HepG2 (cell line): ENCODE measurements around the gene CD276.

Experiments
- EZH2 ChIP-seq: conservative IDR thresholded peaks from 2 replicates; pipeline ENCODE4 v1.6.1; 2012; ENCODE audit warnings: mild to moderate bottlenecking, low read depth, low read length, moderate library complexity
- ZNF142 ChIP-seq: sonication (generic); formaldehyde crosslinking; IDR thresholded peaks from 2 replicates; pipeline ENCODE4 v1.4.0; 2020; ENCODE audit warnings: missing genetic modification reagents
- ZNF558 ChIP-seq: sonication (generic); formaldehyde crosslinking; IDR thresholded peaks from 2 replicates; pipeline ENCODE4 v1.9.0; 2022; ENCODE audit warnings: mild to moderate bottlenecking, missing genetic modification reagents, borderline replicate concordance
- ZNF589 ChIP-seq: sonication (generic); formaldehyde crosslinking; conservative IDR thresholded peaks from 2 replicates; pipeline ENCODE4 v1.8.0; 2022; ENCODE audit warnings: mild to moderate bottlenecking, moderate library complexity, missing genetic modification reagents
- ZNF609 ChIP-seq: sonication (generic); formaldehyde crosslinking; IDR thresholded peaks from 2 replicates; pipeline ENCODE4 v1.4.0; 2020; ENCODE audit warnings: mild to moderate bottlenecking, missing genetic modification reagents, borderline replicate concordance

- TF ChIP-seq ZNF558 (no peak), EZH2 (no peak), ZNF609 (CRISPR knock-in tag) (no peak), ZNF589 (CRISPR knock-in tag) (no peak), ZNF142 (CRISPR knock-in tag) (no peak)
Measured at GRCh38 chr15:73677146-73677607, 7.0 kb upstream of the CD276 start.
